Coronary artery (tissue), 2 donors: ENCODE measurements around the gene LAMTOR2.

Experiments
- DNase-seq: peaks from one replicate; pipeline ENCODE4 v3.0.0-alpha.2; 2017; ENCODE audit warnings: low spot score
- H3K27ac ChIP-seq, 2 donors: fragments of 200-600 bp; sonication (generic); one replicate each; pipeline ENCODE4 v1.5.1; 2016 to 2019
- H3K4me3 ChIP-seq: fragments of 200-600 bp; sonication (generic); 2 replicates; pipeline ENCODE4 v1.5.1; 2016; ENCODE audit warnings: mild to moderate bottlenecking, moderate library complexity
- CTCF ChIP-seq: fragments of 200-600 bp; sonication (generic); IDR thresholded peaks from one replicate; pipeline ENCODE4 v1.5.1; 2019; ENCODE audit warnings: antibody characterized with exemption

The LAMTOR2 gene

GRCh38 chr1:156091610-156092009 is 37.0 kb downstream of the LAMTOR2 start:
- no peak for TF ChIP-seq CTCF
- no peak for DNase-seq

GRCh38 chr1:156095906-156096508 is 41.4 kb downstream of the LAMTOR2 start:
- DNase-seq, result no peak
- no peak overlapping the region for H3K4me3 ChIP-seq
- TF ChIP-seq CTCF, result no peak
- H3K27ac ChIP-seq, result peak overlapping the region in 1 of 2 donors; percentile 92

More at GRCh38 chr1:156091610-156092009, 37.0 kb downstream of the LAMTOR2 start:
- H3K4me3 ChIP-seq, result no peak overlapping the region
- H3K27ac ChIP-seq, result no peak overlapping the region

- peak; percentile 93 for DNase-seq
- peak; percentile 95 for TF ChIP-seq CTCF
- Histone ChIP-seq H3K27ac (peak overlapping the region; percentile 88 to 92), H3K4me3 (peak overlapping the region; percentile 43)
Observed at GRCh38 chr1:156096640-156097391, 42.2 kb downstream of the LAMTOR2 start.

- no peak for TF ChIP-seq CTCF
- Histone ChIP-seq H3K27ac (peak overlapping the region; percentile 88 to 92), H3K4me3 (no peak overlapping the region)
- no peak for DNase-seq
Observed at GRCh38 chr1:156097499-156098178, 43.1 kb downstream of the LAMTOR2 start.

GRCh38 chr1:156098784-156099183 is 44.2 kb downstream of the LAMTOR2 start:
- Histone ChIP-seq H3K4me3 (no peak overlapping the region), H3K27ac (peak overlapping the region in 1 of 2 donors; percentile 92)
- DNase-seq, result no peak
- TF ChIP-seq CTCF, result no peak

GRCh38 chr1:156099282-156099681 is 44.7 kb downstream of the LAMTOR2 start:
- DNase-seq, result no peak
- H3K27ac ChIP-seq, result no peak overlapping the region
- H3K4me3 ChIP-seq, result no peak overlapping the region
- no peak for TF ChIP-seq CTCF
